GM20000 (cell line): Measurements from ENCODE around the gene NEGR1.
"Not testable (repeated sequence)": the region's sequence is repeated elsewhere in the genome, so short reads cannot be mapped to it uniquely, and the experiment has no call there.

Experiments
- DNase-seq: peaks from one replicate; pipeline ENCODE4 v3.0.0; 2012; ENCODE audit warnings: low spot score
- TF ChIP-seq, protein P1 (sequence below): IDR thresholded peaks from 2 replicates; pipeline ENCODE4 v1.5.1; 2012; ENCODE audit warnings: mild to moderate bottlenecking, control low read depth; ENCODE audit errors: extremely low read depth, missing control alignments

NEGR1 gene

DNA sequence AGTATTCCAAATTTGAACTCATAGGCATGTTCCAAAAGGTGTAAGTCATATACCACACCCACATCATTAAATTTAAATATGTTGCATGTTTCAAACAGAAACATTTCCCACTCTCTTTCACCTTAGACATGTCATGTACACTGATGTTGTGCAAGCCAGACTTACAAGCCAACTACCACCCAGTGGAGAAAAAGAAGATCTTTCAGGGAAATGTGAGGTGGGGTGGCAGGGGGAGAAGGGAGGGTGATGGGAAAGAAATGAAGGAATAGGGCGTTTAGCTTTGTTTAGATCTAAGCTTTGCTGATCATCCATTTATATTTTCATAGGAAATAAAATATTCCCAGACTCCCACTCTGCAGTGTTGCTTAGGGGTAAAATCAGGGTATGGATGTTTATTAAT is 1.6 kb downstream of the NEGR1 start:
- DNase-seq, result no peak
- TF ChIP-seq, protein P1, sequence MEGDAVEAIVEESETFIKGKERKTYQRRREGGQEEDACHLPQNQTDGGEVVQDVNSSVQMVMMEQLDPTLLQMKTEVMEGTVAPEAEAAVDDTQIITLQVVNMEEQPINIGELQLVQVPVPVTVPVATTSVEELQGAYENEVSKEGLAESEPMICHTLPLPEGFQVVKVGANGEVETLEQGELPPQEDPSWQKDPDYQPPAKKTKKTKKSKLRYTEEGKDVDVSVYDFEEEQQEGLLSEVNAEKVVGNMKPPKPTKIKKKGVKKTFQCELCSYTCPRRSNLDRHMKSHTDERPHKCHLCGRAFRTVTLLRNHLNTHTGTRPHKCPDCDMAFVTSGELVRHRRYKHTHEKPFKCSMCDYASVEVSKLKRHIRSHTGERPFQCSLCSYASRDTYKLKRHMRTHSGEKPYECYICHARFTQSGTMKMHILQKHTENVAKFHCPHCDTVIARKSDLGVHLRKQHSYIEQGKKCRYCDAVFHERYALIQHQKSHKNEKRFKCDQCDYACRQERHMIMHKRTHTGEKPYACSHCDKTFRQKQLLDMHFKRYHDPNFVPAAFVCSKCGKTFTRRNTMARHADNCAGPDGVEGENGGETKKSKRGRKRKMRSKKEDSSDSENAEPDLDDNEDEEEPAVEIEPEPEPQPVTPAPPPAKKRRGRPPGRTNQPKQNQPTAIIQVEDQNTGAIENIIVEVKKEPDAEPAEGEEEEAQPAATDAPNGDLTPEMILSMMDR, result no peak

DNA sequence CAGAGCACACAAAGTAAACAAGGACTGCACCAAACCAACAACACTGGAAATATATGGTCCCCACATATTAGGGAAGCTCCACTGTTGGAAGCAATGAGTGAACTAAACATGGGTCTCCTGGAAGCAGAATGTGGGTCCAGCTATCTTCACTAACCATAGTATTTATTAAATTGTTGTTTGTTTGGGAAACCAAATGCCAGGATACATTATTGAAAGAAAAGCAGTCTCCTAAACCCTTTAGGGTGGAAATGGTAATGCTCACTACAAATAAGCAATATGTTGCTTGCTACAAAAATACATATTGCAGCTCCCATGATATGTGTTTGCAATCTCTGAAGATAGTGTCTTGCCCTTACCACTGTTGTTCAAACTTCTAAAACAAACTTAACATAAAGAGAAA is 2.2 kb downstream of the NEGR1 start:
- TF ChIP-seq, protein P1, result no peak
- no peak for DNase-seq

DNA sequence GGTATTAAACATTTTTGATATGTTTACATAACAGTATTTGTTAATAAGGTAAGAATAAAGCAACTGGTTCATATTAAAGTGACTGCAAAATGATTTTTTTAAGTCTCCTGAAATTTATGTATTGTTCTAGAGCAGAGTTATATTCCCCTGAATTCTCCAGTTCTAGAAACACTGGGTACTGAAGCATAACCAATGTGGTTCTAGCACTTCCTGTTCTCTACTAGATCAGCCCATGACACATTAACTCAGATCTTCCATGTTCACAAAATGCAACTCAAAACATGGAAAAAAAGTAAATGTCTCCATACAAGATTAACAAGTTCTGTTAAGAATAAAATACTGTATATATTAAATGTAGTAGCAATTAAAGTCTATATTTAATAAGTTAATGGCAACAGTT is 3.9 kb downstream of the NEGR1 start:
- DNase-seq, result no peak
- TF ChIP-seq, protein P1, result no peak

DNA sequence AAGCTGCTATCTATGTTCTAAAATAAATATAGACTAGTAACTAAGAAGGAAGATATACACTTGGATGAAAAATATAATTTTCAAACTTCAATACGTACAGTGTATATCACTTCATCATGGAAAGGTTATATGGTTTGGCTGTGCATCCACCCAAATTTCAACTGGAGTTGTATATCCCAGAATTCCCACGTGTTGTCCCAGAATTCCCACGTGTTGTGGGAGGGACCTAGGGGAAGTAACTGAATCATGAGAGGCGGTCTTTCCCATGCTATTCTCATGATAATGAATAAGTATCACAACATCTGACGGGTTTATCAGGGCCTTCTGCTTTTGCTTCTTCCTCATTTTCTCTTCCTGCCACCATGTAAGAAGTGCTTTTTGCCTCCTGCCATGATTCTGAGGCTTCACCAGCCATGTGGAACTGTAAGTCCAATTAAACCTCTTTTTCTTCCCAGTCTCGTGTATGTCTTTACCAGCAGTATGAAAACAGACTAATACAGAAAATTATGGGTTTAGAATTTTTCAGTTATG is 10.7 kb downstream of the NEGR1 start:
- TF ChIP-seq, protein P1, result no peak
- DNase-seq, result no peak

DNA sequence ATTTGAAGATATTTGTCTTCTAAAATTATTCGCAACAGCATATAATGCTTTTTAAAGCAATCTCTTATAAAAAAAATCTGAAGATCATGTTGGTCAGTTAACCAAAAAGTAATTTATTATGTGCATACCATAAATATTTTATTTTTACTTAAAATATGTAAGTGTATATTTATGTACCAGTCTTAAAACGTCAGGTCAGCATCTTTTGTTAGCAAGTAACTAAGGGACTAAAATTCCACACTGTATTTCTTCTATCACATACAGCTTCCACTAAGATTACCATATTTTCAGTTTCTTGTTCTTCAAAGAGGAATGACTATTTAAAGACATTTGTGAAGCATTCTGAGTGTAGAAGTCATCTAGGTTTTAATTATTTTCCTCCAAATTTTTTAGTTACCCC is 19.6 kb downstream of the NEGR1 start:
- TF ChIP-seq, protein P1, result no peak
- no peak for DNase-seq

DNA sequence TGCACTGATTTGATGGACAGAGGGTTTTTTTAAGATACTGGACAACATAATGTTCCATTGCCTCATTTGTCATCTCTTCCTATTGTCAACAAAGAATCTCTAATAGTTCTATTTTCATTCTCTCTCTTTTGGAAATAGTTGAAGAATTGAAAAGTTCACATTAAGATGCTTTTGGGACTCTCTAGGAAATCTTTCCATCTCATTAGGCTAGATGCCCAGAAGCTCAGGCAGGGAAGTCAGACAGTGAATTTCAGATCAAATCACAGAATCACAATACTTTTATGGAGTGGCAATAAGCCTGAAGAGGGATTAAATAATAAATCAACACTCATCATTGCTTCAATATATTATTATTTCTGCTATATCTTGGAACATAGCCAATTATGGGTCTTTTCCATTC is 29.2 kb downstream of the NEGR1 start:
- DNase-seq, result no peak
- TF ChIP-seq, protein P1, result no peak

DNA sequence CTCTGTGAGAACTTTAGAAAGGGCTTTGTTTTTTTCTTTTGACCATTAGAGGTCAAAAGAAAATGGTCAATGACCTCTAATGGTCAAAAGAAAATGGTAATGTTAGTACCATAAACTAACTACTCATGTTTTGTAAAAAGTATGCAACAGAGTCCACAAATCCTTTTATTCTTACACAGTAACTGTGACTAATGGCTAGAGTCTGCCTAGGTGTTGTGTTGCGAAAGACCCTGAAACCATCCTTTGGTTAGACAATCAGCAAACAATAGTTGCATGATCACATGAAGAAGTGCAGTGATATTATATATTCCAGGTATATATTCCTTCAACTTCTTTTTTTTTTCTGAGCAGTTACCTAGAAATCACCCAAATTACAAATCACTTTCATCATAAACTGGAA is 40.9 kb downstream of the NEGR1 start:
- TF ChIP-seq, protein P1, result no peak
- no peak for DNase-seq

DNA sequence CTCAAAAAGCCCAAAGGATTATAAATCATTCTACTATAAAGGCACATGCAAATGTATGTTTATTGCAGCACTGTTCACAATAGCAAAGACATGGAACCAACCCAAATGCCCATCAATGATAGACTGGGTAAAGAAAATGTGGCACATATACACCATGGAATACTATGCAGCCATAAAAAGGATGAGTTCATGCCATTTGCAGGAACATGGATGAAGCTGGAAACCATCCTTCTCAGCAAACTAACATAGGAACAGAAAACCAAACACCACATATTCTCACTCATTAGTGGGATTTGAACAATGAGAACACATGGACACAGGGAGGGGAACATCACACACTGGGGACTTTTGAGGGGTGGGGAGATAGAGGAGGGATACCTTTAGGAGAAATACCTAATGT is 46.4 kb downstream of the NEGR1 start:
- not testable (repeated sequence) for DNase-seq
